Stomach (tissue), 9 donors: ENCODE data around the gene RHPN2. TPM values are rescaled to one million over a fixed set of nuclear protein-coding genes. Genes with fewer than 3 reads are reported as not detected.

Source experiments
- DNase-seq, 2 donors: peaks; one replicate each; pipeline versions ENCODE4 v3.0.0 to v3.0.0-alpha.2; 2013 to 2019
- H3K27ac ChIP-seq, 5 donors: fragments of 200-600 bp in 4 of 5; sonication (generic) in 4 of 5; one replicate each; pipeline ENCODE4 v1.5.1; 2013 to 2019; ENCODE audit warnings: mild to moderate bottlenecking in 1 of 5, moderate library complexity in 1 of 5
- H3K27me3 ChIP-seq, 3 donors: fragments of 200-600 bp; sonication (generic); one replicate each; pipeline ENCODE4 v1.5.1; 2017 to 2019; ENCODE audit warnings: mixed run types in 1 of 3
- H3K36me3 ChIP-seq, 4 donors: fragments of 200-600 bp; sonication (generic); 1 replicate in 3 of 4; 2 replicates in 1 of 4; pipeline ENCODE4 v1.5.1; 2016 to 2019
- H3K4me1 ChIP-seq, 4 donors: fragments of 200-600 bp; sonication (generic); one replicate each; pipeline ENCODE4 v1.5.1; 2016 to 2019
- H3K4me3 ChIP-seq, 4 donors: fragments of 200-600 bp; sonication (generic) in 3 of 4; one replicate each; pipeline ENCODE4 v1.5.1; 2016 to 2019; ENCODE audit warnings: mild to moderate bottlenecking in 1 of 4
- H3K9me3 ChIP-seq, 4 donors: fragments of 200-600 bp; sonication (generic); one replicate each; pipeline ENCODE4 v1.5.1; 2016 to 2019
- CTCF ChIP-seq, 7 experiments: fragments of 450-650 bp in 4 of 7; fragments of 200-600 bp in 3 of 7; sonication (generic) in 3 of 7; IDR thresholded peaks; one replicate each; pipeline ENCODE4 v1.5.1; 2016 to 2019; ENCODE audit warnings: antibody characterized with exemption in 7 of 7, control low read depth in 2 of 7, mild to moderate bottlenecking in 1 of 7
- EP300 ChIP-seq: sonication (generic); formaldehyde crosslinking; IDR thresholded peaks from one replicate; pipeline ENCODE4 v1.6.1; 2017; ENCODE audit warnings: antibody characterized with exemption
- POLR2A ChIP-seq, 4 donors: fragments of 450-650 bp; IDR thresholded peaks; one replicate each; pipeline ENCODE4 v1.6.1; 2016; ENCODE audit warnings: antibody characterized with exemption in 4 of 4, control low read depth in 2 of 4, mild to moderate bottlenecking in 1 of 4, moderate library complexity in 1 of 4
- POLR2AphosphoS5 ChIP-seq, 3 donors: sonication (generic); formaldehyde crosslinking; IDR thresholded peaks; one replicate each; pipeline ENCODE4 v1.6.1; 2016; ENCODE audit warnings: antibody characterized with exemption in 3 of 3
- WGBS, 5 donors: extraction: QIAGEN DNeasy Blood & Tissue Kit in 3 of 5; methylation state at CpG; one replicate each; pipeline versions ENCODE4 v1.1.5 to v1.1.7; 2013 to 2018; 5-methylcytosine and 5-hydroxymethylcytosine counted together
- intact Hi-C: fragments of 100-400 bp; cut with DNase I; formaldehyde crosslinking; loops from one replicate; pipeline ENCODE4 v1.15.1; 2023; ENCODE audit warnings: low total_unique reads
- polyA plus RNA-seq, 3 donors: library from polyadenylated mRNA; stranded (reverse); fragments of 200-250 nt; gene quantifications; one replicate each; pipeline ENCODE4 v1.2.3, GENCODE V29; 2013
- total RNA-seq, 5 donors: library from RNA; depleted of rRNA; stranded (reverse); fragments of >200 nt; gene quantifications; one replicate each; pipeline versions ENCODE4 v1.1.0 to v1.2.3, GENCODE V29; 2014 to 2016
- donor health status: healthy with polysubstance abuse.
- donor health status: Bipolar disorder and iron deficiency.
- donor health status: healthy.

The RHPN2 gene
- total and polyA plus RNA-seq, 8 donors = 2.4 to 73.5 (median 36.0) TPM

DNA sequence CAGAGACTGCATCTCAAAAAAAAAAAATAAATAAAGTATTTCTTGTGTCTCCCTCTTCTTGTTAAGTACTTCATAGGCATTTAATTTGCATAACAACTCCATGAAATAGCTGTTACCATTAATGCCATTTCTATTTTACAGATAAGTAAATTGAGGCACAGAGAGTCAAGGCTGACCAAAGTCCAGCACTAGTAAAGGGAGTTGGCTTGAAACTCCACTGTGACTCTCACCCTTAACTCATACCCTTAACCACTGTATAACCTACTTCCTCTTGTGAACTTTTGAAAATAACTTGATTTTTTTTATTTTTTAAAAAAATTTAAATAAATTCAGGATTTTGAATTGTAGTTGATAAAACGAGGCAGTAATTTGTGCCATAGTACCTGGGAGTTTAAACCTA, 22.3 kb upstream of the RHPN2 start:
- H3K27ac ChIP-seq = no peak overlapping the region
- no peaks in the 10 kb centered on the region for H3K27me3 ChIP-seq
- WGBS, 5 donors = 79 to 83% (median 80%) methylated on average over 1 of the region's 1 CpG
- TF ChIP-seq CTCF (IDR thresholded peaks at IDR 0.05) (no peak), EP300 (no peak), POLR2AphosphoS5 (IDR thresholded peaks at IDR 0.05) (no peak), POLR2A (IDR thresholded peaks at IDR 0.05) (no peak)
- DNase-seq = no peak
- intact Hi-C loops = no loop called here
- H3K4me3 ChIP-seq = no peak overlapping the region
- peaks cover 15 to 46% (median 41%) of the 10 kb centered on the region in 4 donors for H3K36me3 ChIP-seq
- H3K4me1 ChIP-seq = peaks cover 3 to 28% (median 8%) of the 10 kb centered on the region in 4 donors
- no peaks in the 10 kb centered on the region for H3K9me3 ChIP-seq

DNA sequence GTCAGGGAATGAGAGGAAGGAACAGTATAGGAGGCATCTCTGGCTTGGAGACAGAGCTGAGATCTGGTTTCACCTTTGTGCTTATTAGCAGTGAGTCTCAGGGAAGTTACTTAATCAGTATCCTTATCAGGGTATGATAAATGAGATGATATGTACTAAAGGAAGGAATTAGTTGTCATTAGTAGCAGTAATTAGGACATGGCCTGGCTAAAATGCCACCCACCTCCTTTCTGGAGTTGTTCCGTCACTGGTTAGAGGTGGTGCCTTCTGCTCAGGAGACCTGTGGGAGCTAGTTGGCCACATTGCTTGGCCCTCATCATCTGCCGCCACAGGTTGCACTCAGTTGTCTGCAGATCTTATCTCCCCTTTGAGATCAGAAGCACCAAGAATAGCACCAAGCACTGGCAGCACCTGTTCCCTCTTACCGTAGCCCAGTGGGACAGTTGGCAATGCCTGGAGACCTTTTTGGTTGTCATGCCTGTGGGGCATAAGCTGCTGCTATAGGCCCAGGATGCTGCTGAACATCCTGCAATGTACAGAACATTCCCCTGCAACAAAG, 21.0 kb upstream of the RHPN2 start:
- H3K27me3 ChIP-seq = no peaks in the 10 kb centered on the region
- intact Hi-C loops = no loop called here
- no peak overlapping the region for H3K4me3 ChIP-seq
- 71 to 92% (median 86%) methylated on average over 3 of the region's 3 CpGs for WGBS, 5 donors
- DNase-seq = no peak
- TF ChIP-seq POLR2A (IDR thresholded peaks at IDR 0.05) (no peak), CTCF (IDR thresholded peaks at IDR 0.05) (no peak), POLR2AphosphoS5 (IDR thresholded peaks at IDR 0.05) (no peak), EP300 (no peak)
- peak overlapping the region in 1 of 5 donors; percentile 7 for H3K27ac ChIP-seq
- peaks cover 12 to 35% (median 27%) of the 10 kb centered on the region in 4 donors for H3K36me3 ChIP-seq
- no peaks in the 10 kb centered on the region for H3K9me3 ChIP-seq
- peaks cover 7 to 35% (median 16%) of the 10 kb centered on the region in 4 donors for H3K4me1 ChIP-seq

- 0 to 1% (median 0%) methylated on average over 34 to 62 of the region's 62 CpGs for WGBS, 5 donors
These were observed 16.3 kb upstream of the RHPN2 start, which contains the start of gene GPATCH1 for GRCh38 chr19:33080761-33081681. Gene GPATCH1 (plus strand): TSS chr19:33081181. CDS start chr19:33081194, 13 bp downstream.

More at GRCh38 chr19:33080761-33081681, 16.3 kb upstream of the RHPN2 start, which contains the start of gene GPATCH1:
- no peak for TF ChIP-seq CTCF (IDR thresholded peaks at IDR 0.05)
- TF ChIP-seq POLR2AphosphoS5 (IDR thresholded peaks at IDR 0.05) = peak; percentile 72 to 95 (median 88)
- no peak for TF ChIP-seq POLR2A (IDR thresholded peaks at IDR 0.05)
- no peak for TF ChIP-seq EP300
- intact Hi-C loops = no loop called here
- Histone ChIP-seq H3K9me3 (no peaks in the 10 kb centered on the region), H3K27ac (peak within 1 kb of the TSS; percentile 65 to 86 (median 82)), H3K4me1 (peaks cover 12 to 46% (median 28%) of the 10 kb centered on the region in 4 donors), H3K36me3 (peaks cover 0 to 4% (median 0%) of the 10 kb centered on the region in 4 donors), H3K4me3 (peak within 1 kb of the TSS; percentile 75 to 99 (median 88)), H3K27me3 (no peaks in the 10 kb centered on the region)
- DNase-seq = peak; percentile 91 to 95
